Rectal smooth muscle tissue (tissue), 1 donor: Measurements from ENCODE around the gene IL11.
"Not testable (repeated sequence)": the region's sequence is repeated elsewhere in the genome, so short reads cannot be mapped to it uniquely, and the experiment has no call there.

Experiments used
- H3K27ac ChIP-seq: one replicate; pipeline ENCODE4 v1.7.0; 2013; ENCODE audit warnings: low read depth, low read length, inconsistent platforms
- H3K27me3 ChIP-seq: one replicate; pipeline ENCODE4 v1.7.0; 2013; ENCODE audit warnings: low read length; ENCODE audit not compliant: control insufficient read depth, insufficient read depth
- H3K36me3 ChIP-seq: one replicate; pipeline ENCODE4 v1.7.0; 2013; ENCODE audit warnings: low read length; ENCODE audit not compliant: control insufficient read depth, insufficient read depth
- H3K4me1 ChIP-seq: one replicate; pipeline ENCODE4 v1.7.0; 2013; ENCODE audit warnings: low read length; ENCODE audit not compliant: control insufficient read depth, insufficient read depth
- H3K4me3 ChIP-seq: one replicate; pipeline ENCODE4 v1.7.0; 2013; ENCODE audit warnings: low read length
- H3K9ac ChIP-seq: one replicate; pipeline ENCODE4 v1.7.0; 2013; ENCODE audit warnings: low read length

The IL11 gene

DNA sequence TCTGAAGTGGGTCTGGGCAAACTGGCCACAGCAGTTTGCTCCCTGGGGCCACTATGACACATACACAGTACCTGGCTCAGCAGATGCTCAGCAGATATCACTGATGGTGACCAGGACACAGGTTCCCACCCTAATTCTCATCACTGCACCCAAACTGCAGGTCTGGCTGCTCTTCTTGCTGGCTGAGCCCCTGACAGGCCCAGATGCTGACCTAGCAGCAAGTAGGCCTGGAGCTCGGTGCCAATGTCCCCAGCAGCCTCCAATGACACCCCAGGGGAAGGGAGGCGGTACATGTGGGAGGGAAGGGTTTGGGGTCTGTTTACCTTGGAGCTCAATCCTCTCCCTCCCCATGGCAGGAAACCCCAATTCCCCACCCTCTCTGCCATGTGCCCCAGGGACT lies 32.2 kb upstream of the IL11 start:
- no peaks in the 10 kb centered on the region for H3K27me3 ChIP-seq
- no peak overlapping the region for H3K4me3 ChIP-seq
- H3K4me1 ChIP-seq: peaks cover 3% of the 10 kb centered on the region
- no peak overlapping the region for H3K9ac ChIP-seq
- H3K36me3 ChIP-seq: peaks cover 15% of the 10 kb centered on the region
- no peak overlapping the region for H3K27ac ChIP-seq

DNA sequence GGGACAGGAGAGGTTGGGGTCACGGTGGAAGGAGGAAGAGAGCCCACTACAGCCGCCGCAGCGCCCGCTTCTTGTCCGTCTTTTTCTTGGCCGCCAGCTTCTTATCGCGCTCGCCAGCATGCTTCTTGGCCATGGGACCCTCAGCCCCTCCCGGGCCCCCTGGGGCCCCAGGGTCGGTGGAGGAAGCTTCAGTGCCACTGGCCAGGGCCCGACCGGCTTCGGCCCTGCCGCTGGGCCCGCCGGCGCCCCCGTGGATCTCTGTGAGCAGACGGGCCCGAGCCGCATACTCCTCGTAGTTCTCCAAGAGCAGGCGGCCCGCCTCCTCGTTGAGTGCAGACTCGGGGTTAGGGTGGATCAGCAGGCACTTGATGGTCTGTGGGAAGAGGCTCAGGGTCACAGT lies 31.1 kb upstream of the IL11 start:
- H3K36me3 ChIP-seq: peaks cover 15% of the 10 kb centered on the region

DNA sequence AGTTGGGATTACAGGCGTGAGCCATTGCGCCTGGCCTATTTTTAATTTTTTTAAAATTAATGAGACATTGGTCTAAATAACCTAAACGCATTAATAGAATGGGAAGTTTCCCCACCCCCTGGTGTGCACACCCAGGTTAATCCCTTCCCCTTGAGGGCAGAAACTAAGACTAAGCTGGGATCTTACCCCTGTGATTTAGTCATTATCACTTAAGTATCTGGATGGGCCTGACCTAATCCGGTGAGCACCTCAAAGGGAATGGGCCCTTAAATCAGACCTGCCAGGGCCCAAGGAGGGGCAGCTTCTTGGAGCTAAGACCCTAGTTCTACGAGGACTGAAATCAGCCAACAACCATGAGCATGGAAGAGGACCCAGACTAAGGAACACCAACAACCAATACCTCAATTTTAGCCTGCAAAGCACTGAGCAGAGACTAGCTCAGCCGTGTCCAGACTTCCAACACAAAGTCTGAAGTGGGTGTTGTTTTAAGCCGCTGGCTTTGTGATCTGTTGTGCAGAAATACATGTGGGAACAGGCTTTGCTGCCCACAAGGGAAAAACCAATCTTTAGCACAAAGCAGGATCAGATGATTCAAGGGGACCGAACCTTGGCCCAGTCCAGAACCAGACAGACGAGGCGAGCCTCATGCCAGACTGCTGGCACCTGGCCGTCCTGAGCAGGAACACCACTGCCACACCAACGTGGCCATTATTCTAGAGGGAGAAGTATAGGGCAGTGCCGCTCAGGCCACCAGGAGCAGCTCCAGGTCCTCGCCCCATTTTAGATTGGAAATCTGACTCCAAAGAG lies 30.2 kb upstream of the IL11 start:
- Histone ChIP-seq H3K4me1 (no peaks in the 10 kb centered on the region), H3K9ac (no peak overlapping the region), H3K27me3 (no peaks in the 10 kb centered on the region), H3K4me3 (no peak overlapping the region), H3K27ac (no peak overlapping the region), H3K36me3 (peaks cover 15% of the 10 kb centered on the region)

More for the DNA sequence above, 31.1 kb upstream of the IL11 start:
- H3K4me3 ChIP-seq, H3K9ac ChIP-seq, H3K27me3 ChIP-seq, H3K4me1 ChIP-seq, H3K27ac ChIP-seq: not testable (repeated sequence)

DNA sequence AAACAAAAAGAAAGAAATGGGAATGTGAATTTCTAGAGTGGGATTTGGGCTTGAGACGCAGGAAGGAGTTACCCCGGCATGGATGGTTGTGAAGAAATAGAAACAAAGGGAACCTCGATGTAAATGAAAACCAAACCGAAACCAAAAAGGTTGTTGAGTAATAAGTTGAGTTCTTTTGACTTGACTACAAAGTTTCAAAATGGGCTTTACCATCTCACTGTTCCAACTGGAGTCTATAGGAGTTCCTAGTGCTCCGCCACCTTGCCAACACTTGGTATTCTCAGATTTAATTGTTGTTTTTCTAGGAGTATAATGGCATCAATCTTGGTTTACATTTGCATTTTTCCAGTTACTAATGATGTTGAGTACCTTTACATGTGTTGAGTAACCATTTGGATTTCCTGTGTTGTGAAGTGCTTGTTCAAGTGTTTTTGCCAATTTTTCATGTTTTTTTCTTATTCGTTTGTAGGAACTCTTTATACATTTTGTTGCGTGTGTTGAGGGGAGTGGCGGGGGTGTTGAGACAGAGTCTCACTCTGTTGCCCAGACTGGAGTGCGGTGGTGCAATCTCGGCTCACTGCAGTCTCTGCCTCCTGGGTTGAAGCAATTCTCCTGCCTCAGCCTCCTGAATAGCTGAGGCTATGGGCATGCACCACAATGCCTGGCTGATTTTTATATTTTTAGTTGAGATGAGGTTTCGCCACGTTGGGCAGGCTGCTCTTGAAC lies 28.1 kb upstream of the IL11 start:
- no peaks in the 10 kb centered on the region for H3K27me3 ChIP-seq
- H3K9ac ChIP-seq: no peak overlapping the region
- H3K27ac ChIP-seq: no peak overlapping the region
- H3K4me1 ChIP-seq: no peaks in the 10 kb centered on the region
- no peak overlapping the region for H3K4me3 ChIP-seq
- peaks cover 12% of the 10 kb centered on the region for H3K36me3 ChIP-seq

DNA sequence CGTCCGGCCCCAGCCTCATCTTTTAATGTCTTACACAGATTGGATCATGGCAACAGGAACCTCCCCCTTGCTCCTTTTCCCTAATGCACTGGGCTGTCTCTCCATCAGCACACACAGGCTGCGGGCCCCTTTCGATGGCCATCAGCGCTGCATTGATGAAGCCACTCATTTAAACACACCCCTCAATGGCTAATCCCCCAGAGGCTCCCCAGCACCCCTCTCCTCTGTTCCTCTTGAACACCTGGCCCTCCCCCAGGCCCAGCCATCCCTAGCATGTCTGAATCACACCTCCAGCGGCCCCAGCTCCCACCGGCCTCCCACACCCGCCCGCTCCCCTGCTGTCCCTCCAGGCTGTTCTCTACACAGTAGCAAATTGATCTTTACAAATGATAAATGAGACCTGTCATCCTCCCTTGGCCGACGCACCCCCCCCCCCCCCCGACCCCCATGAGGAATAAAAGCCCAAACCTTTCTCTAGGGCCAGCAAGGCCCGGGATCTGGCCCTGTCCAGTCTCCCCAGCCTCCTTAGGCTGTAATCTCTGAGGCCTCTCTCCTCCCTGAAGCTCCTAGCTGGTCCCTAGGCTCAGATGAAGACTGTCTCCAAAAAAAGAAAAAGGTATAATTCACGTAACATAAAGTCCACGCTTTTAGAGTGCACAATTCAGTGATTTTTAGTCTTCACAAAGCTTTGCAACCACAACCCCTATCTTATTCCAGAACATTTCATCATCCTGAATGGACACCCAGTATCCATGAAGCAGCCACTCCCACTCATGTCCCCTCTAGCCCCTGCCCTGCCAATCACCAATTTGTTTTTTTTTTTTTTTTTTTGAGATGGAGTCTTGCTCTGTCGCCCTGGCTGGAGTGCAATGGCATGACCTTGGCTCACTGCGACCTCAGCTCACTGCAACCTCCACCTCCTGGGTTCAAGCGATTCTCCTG lies 22.8 kb upstream of the IL11 start:
- H3K9ac ChIP-seq: no peak overlapping the region
- no peak overlapping the region for H3K4me3 ChIP-seq
- H3K27me3 ChIP-seq: no peaks in the 10 kb centered on the region
- H3K4me1 ChIP-seq: peaks cover 4% of the 10 kb centered on the region
- H3K36me3 ChIP-seq: peaks cover 25% of the 10 kb centered on the region
- no peak overlapping the region for H3K27ac ChIP-seq

DNA sequence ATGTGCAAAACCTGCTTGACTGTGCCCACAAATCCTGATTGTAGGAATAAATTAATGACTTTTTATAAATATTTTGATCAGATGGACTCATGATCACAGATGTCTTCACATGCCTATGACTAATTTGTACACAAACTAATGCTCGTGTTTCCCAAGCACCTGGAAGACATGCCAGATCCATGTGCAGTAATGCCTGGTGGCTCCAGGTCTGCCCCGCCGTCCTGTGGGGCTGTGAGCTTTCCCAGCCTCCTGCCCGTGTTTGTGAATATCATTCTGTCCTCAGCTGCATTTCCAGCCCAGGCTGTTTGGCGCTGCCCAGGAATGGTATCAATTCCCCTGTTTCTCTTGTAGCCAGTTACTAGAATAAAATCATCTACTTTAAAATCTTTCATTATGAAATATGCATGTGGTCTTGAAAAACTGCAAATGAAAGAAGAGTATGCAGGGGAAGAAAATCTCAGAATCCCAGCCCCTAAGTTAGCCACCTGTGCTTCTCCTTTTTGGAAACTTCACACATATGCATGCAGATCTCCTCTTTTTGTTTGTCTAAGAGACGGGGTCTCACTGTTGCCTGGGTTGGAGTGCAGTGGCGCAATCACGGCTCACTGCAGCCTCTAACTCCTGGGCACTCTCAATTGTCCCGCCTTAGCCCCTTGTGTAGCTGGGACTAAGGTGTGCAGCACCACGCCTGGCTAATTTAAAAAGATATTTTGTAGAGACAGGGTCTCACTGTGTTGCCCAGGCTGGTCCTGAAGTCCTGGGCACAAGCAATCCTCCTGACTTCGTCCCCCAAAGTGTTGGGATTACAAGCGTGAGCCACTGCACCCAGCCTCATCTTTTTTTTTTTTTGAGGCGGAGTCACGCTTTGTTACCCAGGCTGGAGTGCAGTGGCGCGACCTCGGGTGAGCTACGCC lies 21.7 kb upstream of the IL11 start:
- H3K9ac ChIP-seq: no peak overlapping the region
- H3K27me3 ChIP-seq: no peaks in the 10 kb centered on the region
- H3K27ac ChIP-seq: no peak overlapping the region
- H3K4me1 ChIP-seq: peaks cover 10% of the 10 kb centered on the region
- H3K4me3 ChIP-seq: no peak overlapping the region
- peaks cover 33% of the 10 kb centered on the region for H3K36me3 ChIP-seq

DNA sequence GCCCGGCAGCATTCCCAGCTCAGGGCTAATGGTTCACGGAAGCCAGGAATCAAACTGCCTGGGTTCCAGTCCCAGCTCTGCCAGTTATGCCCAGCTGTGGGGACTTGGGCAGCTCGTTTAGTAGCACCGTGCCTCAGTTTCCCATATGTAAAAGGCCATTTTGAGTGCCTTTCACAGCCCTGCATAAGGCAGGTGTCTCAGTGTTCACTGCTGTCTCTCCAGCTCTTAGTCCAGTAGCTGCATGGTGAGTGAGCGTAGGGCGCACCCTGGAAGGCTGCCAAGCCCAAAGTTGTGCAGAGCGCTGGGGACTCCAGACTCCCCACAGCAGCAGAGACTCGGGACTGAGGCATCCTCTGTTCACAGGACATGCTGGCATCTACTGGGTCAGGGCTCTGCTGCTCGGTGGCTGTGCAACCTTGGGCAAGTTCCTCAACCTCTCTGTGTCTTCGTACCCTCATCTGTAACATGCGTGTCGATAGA lies 21.0 kb upstream of the IL11 start:
- no peak overlapping the region for H3K9ac ChIP-seq
- no peaks in the 10 kb centered on the region for H3K27me3 ChIP-seq
- peaks cover 16% of the 10 kb centered on the region for H3K4me1 ChIP-seq
- no peak overlapping the region for H3K4me3 ChIP-seq
- H3K36me3 ChIP-seq: peaks cover 33% of the 10 kb centered on the region
- no peak overlapping the region for H3K27ac ChIP-seq

DNA sequence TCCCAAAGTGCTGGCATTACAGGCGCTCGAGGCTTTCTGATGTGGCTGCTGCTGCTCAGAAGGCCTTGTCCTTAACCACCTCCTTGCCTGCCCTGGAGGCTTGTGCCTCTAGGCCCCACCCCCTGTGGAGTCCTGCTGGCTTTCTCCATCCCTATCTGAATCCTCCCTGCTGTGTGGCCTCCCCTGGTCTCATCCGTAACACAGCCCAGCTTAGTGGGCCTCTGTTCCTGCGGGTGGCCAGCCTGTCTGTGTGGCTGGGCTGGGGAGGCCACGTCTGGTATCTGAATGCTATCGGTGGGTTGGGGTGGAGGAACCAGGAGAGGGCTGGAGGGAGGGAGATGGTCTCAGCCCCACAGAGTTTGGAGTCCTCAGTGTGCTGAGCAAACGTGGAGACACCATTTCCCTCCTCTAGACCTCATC lies 20.2 kb upstream of the IL11 start:
- Histone ChIP-seq H3K4me3 (no peak overlapping the region), H3K27me3 (no peaks in the 10 kb centered on the region), H3K36me3 (peaks cover 33% of the 10 kb centered on the region), H3K27ac (no peak overlapping the region), H3K4me1 (peaks cover 16% of the 10 kb centered on the region), H3K9ac (no peak overlapping the region)

DNA sequence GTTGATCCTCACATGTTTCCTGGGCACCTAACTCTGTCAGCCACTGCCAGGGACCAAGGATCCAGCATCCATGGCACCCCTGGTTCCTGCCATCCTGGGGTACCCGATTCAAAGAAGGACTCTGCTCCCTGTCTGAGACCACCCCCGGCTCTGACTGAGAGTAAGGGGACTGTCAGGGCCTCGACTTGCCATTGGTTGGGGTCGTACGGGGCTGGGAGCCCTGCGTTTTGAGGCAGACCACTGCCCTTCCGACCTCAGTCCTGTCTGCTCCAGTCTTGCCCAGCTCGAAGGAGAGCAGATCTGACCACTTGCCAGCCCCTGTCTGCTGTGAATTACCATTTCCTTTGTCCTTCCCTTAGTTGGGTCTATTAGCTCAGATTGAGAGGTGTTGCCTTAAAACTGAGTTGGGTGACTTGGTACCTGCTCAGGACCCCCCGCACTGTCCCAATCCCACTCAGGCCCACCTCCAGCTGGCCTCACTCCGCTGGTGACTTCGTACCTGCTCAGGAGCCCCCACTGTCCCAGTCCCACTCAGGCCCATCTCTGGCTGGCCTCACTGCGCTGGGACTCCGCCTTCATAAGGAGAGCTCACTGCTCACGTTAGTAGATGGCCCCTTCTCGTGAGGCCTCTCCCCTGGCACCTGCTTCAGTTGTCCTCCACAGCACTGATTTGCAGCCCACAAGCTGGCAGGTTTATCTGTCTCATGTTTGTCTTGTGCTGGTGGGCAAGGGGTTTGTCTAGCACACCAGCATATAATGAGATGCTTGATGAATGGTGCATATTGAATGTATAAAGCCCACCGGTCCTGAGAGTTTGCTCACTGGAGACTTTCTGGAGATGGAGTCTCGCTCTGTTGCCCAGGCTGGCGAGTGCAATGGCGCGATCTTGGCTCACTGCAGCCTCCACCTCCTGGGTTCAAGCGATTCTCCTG lies 19.4 kb upstream of the IL11 start:
- Histone ChIP-seq H3K27ac (no peak overlapping the region), H3K27me3 (no peaks in the 10 kb centered on the region), H3K36me3 (peaks cover 33% of the 10 kb centered on the region), H3K4me1 (peaks cover 16% of the 10 kb centered on the region), H3K9ac (no peak overlapping the region), H3K4me3 (no peak overlapping the region)

DNA sequence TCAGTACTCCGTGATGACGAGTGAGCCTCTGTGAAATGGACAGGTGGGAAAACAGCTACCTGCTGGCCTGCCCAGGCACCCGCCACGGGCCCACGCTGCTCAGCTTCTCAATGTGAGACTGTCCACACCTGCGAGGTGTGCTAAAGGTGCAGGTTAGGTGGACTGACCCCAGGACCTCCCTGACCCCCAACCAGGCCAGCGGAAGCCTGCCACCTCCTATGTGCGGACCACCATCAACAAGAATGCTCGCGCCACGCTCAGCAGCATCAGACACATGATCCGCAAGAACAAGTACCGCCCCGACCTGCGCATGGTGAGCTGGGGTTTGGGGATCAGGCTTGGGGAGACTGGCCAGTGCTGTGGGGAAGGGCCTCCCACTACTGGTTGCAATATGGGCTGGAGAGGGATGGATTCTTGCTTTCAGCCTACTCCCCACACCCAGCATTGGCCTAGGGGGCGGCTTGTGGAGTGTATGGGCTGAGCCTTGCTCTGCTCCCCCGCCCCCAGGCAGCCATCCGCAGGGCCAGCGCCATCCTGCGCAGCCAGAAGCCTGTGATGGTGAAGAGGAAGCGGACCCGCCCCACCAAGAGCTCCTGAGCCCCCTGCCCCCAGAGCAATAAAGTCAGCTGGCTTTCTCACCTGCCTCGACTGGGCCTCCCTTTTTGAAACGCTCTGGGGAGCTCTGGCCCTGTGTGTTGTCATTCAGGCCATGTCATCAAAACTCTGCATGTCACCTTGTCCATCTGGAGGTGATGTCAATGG lies 17.7 kb upstream of the IL11 start:
- Histone ChIP-seq H3K27ac (no peak overlapping the region), H3K27me3 (no peaks in the 10 kb centered on the region), H3K4me3 (peak overlapping the region; percentile 98), H3K9ac (no peak overlapping the region), H3K36me3 (peaks cover 33% of the 10 kb centered on the region), H3K4me1 (peaks cover 19% of the 10 kb centered on the region)
